Duodenal mucosa (tissue), 2 donors: ENCODE measurements around the gene ATP7B.
"Not testable (repeated sequence)": the region's sequence is repeated elsewhere in the genome, so short reads cannot be mapped to it uniquely, and the experiment has no call there.

ENCODE experiments used
- H3K27ac ChIP-seq: one replicate; pipeline ENCODE4 v1.7.0; 2013; ENCODE audit warnings: low read depth, low read length
- H3K27me3 ChIP-seq, 2 donors: one replicate each; pipeline ENCODE4 v1.7.0; 2013; ENCODE audit warnings: low read length in 2 of 2, control low read depth in 1 of 2; ENCODE audit not compliant: insufficient read depth in 2 of 2, control insufficient read depth in 1 of 2
- H3K36me3 ChIP-seq, 2 donors: one replicate each; pipeline ENCODE4 v1.7.0; 2013; ENCODE audit warnings: low read length in 2 of 2, control low read depth in 1 of 2; ENCODE audit not compliant: insufficient read depth in 2 of 2, control insufficient read depth in 1 of 2
- H3K4me1 ChIP-seq, 2 donors: one replicate each; pipeline ENCODE4 v1.7.0; 2013; ENCODE audit warnings: low read length in 2 of 2, control low read depth in 1 of 2; ENCODE audit not compliant: insufficient read depth in 2 of 2, control insufficient read depth in 1 of 2
- H3K4me3 ChIP-seq, 2 donors: one replicate each; pipeline ENCODE4 v1.7.0; 2013; ENCODE audit warnings: low read length in 2 of 2, low read depth in 1 of 2
- H3K9ac ChIP-seq, 2 donors: one replicate each; pipeline ENCODE4 v1.7.0; 2013; ENCODE audit warnings: low read length in 2 of 2, low read depth in 1 of 2
- H3K9me3 ChIP-seq, 2 donors: one replicate each; pipeline ENCODE4 v1.7.0; 2013; ENCODE audit warnings: low read length in 2 of 2, control low read depth in 1 of 2; ENCODE audit not compliant: control insufficient read depth in 1 of 2

ATP7B gene

DNA sequence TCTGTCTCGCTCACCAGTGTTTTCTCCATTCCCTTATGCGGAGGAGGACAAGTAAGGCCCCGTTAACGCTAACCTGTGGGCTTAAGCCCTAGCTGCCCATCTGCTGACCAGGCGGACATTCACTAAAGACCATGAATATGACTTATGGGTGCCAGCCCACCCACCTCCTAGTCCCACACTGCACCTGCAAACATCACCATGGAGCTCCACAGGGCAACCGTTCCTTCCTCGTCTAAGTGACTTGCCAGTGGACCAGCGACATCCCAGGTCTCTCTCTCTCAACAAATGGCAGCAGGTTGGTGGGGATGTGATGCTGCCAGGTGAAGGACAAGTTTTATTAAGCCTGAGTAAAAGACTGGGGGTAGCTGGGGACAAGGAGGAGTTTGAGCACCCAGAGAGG, 94.3 kb downstream of the ATP7B start:
- Histone ChIP-seq H3K36me3 (peaks cover 0 to 3% of the 10 kb centered on the region in 2 donors), H3K4me3 (no peak overlapping the region), H3K9me3 (no peaks in the 10 kb centered on the region), H3K9ac (no peak overlapping the region), H3K27ac (no peak overlapping the region), H3K27me3 (no peaks in the 10 kb centered on the region), H3K4me1 (no peaks in the 10 kb centered on the region)

DNA sequence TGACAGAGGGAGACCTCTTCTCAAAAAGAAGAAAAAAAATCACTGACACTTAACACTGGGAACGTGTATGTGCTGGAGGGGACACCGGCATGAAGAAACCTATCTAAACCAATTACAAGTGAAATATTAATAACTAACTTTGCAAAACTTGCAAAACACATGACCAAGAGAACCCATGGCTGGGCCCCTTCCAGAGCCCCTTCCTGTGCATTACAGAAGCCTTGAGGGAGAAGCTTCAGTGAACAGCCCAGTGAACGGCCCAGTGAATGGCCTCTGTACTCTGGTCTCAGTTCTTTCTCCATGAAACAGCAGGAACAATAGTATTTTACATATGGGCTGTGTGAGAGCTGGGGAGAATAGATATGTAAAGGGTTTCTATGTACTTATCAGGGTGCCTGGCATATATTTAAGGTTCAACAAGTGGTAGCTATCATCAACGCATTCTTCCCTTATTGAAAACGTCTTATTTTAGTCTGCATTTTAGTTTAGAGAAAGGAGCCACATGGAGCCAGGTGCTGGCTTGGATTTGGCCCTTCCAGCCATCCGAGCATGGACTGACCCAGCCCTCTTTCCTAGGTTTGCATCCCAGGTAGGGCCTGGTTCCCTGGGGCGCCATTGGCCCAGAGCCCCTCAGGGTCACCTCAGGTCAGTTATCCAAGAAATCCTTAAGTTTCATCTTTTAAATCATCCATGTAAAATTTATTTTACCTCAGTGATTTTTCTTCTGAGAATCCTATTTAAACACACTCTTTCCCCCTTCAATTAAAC, 95.0 kb downstream of the ATP7B start:
- H3K27me3 ChIP-seq: no peaks in the 10 kb centered on the region
- H3K9me3 ChIP-seq: no peaks in the 10 kb centered on the region
- no peak overlapping the region for H3K9ac ChIP-seq
- H3K4me3 ChIP-seq: no peak overlapping the region
- H3K4me1 ChIP-seq: no peaks in the 10 kb centered on the region
- H3K27ac ChIP-seq: no peak overlapping the region
- peaks cover 0 to 3% of the 10 kb centered on the region in 2 donors for H3K36me3 ChIP-seq

DNA sequence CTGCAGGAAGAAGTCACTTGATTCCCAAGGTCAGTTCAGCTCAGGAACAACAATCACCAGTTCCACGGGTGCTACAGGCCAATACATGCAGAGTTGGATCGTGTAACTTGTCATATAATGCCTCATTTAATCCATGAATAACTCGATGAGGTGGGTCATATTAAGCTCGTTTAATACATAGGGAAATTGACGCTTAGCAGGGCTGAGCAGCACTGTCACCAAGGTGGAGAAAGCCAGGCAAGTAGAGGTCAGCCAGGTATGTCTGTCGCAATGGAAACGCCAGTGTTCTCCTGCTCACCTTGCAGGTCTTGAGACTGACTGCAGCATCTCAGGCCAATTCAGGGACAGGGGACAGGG, 97.1 kb downstream of the ATP7B start:
- Histone ChIP-seq H3K4me3 (no peak overlapping the region), H3K27ac (no peak overlapping the region), H3K9me3 (no peaks in the 10 kb centered on the region), H3K27me3 (no peaks in the 10 kb centered on the region), H3K4me1 (no peaks in the 10 kb centered on the region), H3K9ac (no peak overlapping the region), H3K36me3 (peaks cover 0 to 3% of the 10 kb centered on the region in 2 donors)

DNA sequence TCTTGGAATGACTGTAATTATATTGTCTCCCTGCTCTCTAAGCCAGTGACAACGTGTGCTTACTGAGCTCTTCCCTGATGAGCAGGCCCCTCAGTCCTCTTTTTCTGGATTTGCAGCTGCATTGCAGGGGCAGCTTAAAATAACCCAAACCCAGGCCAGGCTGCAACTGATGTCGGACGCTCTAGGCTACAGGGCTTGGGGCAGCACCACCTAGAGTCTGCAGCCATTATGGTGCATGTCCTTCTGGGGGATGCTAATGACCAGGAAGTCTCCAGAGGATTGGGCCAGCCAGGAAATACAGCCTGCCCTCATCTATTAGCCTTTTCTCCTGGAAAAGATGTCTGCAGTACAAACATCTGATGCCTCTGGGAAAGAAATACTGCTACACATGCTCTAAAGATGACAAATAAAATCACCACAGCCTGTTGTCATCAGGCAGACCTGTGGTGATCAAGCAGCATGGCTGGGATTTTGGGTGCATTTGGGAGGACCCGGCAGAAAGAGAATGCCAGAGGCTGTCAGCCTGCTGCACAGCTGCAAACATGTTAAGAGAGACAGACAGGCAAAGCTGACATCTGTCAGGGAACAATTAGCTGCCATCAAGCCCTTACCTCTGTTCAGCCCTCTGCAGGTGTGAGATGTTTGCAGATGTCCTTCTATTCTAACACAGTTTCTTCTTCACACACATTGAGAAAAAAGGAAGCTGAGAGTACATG, 97.7 kb downstream of the ATP7B start:
- Histone ChIP-seq H3K9me3 (no peaks in the 10 kb centered on the region), H3K27me3 (no peaks in the 10 kb centered on the region), H3K4me1 (no peaks in the 10 kb centered on the region), H3K27ac (no peak overlapping the region), H3K9ac (no peak overlapping the region), H3K4me3 (no peak overlapping the region), H3K36me3 (peaks cover 0 to 3% of the 10 kb centered on the region in 2 donors)

DNA sequence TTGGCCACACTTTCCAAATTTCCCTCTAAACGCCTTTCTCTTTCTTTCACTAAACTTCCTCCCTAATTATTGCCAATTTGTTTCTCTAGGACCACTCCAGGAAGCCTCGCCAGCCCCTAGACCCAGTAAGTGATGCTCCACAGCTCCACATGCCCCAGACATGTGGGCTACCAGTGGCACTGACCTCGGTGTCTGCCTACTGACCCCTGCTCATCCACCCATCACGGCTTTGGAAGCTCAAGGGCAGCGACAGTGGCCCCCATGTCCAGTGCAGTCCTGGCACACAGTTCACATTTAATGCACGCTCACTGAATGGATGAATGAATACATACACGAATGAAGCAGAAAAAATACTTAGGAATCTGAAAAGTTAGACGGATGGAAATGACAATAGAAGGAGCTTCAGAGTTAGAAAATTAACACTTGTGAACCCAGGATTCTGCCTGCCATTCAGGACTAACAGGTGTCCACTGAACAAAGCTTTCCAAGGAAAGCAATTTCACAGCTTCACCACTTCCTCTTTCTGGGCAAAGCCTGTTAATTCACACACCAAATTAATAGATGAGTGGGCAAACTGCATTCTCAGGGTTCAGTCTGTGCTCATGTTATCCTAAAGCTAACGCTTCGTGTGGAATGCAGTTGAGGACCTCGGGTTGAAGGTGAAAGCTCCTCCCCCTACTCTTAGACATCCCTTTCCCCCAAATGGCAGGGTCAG, 98.6 kb downstream of the ATP7B start:
- no peak overlapping the region for H3K4me3 ChIP-seq
- H3K27me3 ChIP-seq: no peaks in the 10 kb centered on the region
- peaks cover 0 to 3% of the 10 kb centered on the region in 2 donors for H3K36me3 ChIP-seq
- H3K9me3 ChIP-seq: no peaks in the 10 kb centered on the region
- H3K27ac ChIP-seq: no peak overlapping the region
- H3K4me1 ChIP-seq: no peaks in the 10 kb centered on the region
- H3K9ac ChIP-seq: no peak overlapping the region

DNA sequence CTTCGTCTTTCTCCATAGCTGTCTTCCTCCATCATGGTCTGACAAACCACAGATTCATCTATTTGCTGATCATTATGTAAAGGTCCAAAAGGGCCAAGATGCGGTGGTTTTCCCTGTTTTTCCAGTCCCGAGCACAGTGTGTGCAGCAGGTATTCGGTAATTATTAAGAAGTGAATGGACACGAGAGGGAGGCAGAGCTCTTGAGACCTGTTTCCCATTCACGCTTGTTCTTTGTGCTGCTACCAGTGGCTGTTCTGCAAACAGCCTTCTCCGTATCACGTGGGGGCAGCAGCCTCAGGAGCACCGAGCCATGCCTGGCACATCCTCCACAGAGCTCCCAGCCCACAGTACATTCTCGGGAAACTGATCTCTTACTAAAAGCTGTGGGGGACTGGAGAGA, 99.2 kb downstream of the ATP7B start:
- Histone ChIP-seq H3K9me3 (no peaks in the 10 kb centered on the region), H3K4me3 (no peak overlapping the region), H3K27ac (no peak overlapping the region), H3K27me3 (no peaks in the 10 kb centered on the region), H3K36me3 (peaks cover 0 to 3% of the 10 kb centered on the region in 2 donors), H3K9ac (no peak overlapping the region), H3K4me1 (no peaks in the 10 kb centered on the region)

DNA sequence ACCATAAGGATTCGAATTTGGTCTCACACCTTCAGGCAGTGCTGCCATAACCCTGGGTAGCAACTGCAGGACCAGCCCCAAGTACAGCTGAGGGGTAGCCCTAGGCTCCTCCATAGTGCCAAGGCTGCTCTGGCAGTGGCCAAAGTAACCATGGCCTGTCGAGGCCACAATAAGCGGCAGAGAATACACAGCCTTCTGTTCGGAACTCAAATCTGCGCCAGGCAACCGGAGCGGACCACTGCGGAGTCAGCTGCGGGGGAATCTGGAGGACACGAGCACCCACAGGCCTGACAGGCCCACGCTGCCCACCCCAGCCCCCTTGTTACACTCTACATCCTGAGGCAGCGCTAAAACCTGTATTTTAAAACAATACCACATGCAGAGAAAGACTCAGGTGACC, 100.7 kb downstream of the ATP7B start:
- Histone ChIP-seq H3K36me3 (no peaks in the 10 kb centered on the region), H3K4me3 (no peak overlapping the region), H3K9ac (no peak overlapping the region), H3K27ac (no peak overlapping the region), H3K9me3 (no peaks in the 10 kb centered on the region), H3K27me3 (no peaks in the 10 kb centered on the region), H3K4me1 (no peaks in the 10 kb centered on the region)

DNA sequence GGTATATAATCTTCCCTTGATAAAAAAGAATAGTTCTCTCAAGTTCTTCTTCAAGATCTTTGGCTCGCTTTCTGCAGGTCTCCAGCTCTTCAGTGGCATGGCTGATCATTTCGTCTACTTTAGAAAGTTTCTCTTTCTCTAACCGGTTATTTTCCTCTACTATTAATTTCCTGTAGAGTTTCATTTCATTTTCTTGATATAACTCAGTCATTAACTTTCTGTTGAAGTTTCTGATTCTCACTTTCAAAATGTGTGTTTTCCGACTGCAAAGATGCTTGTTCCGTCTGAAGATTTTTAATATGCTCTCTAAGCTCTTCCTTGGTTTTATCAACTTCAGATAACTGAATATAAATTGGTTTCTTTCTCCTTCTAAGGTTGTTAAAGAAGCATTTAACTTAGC, 102.0 kb downstream of the ATP7B start:
- H3K27me3 ChIP-seq, H3K4me1 ChIP-seq, H3K36me3 ChIP-seq, H3K4me3 ChIP-seq, H3K9me3 ChIP-seq, H3K27ac ChIP-seq, H3K9ac ChIP-seq: not testable (repeated sequence)

DNA sequence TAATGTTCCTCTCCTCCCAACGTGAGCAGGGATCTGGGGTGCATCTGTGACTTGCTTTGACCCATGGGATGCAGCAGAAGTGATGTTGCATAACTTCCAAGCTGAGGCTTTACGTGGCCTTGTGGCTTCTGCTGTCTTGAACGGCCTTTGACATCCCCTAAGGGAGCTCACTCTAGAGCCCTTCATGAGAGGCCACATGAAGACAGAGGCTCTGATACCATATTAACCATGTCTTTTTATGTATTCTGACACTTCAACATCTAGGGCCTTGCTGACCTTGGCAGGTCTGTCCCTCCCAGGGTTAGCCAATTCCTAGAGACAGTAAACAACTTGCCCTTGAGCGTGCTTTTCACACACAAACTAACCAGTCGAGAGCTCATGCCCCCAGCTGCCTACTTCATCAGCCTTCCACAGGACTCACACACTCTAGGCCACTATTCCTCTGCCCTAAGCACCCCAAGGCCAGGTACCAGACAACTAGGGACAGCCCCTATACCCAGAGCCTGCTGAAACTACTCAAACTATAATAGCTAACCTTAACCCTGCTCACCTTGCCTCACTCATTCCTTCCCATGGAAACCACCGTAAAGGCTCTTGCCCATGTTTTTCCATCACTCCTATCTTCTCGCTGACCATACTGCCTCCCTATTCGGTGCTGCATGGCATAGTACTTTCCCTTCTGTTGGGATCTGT, 104.1 kb downstream of the ATP7B start:
- H3K36me3 ChIP-seq: peaks cover 0 to 3% of the 10 kb centered on the region in 2 donors
- H3K4me3 ChIP-seq: no peak overlapping the region
- H3K27me3 ChIP-seq: no peaks in the 10 kb centered on the region
- H3K27ac ChIP-seq: no peak overlapping the region
- no peak overlapping the region for H3K9ac ChIP-seq
- no peaks in the 10 kb centered on the region for H3K4me1 ChIP-seq
- H3K9me3 ChIP-seq: no peaks in the 10 kb centered on the region

DNA sequence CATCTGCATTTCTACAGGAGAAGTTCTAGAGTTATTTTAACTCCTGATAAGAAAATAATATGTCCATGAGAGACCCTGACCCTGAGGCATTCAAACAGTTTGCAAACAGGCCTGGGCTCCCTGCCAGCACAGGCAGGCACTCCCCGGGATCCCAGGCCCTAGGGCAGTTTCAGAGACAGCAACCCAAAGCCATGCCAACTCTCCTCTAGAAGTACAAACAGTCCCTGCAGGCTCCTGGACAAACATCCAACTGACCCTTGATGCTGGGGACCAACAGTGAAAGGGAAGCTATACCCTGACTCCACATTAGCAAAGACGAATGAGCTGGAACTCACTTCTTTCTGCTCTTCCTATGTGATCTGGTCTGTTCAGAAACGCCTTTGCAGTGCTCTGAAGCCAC, 104.7 kb downstream of the ATP7B start:
- Histone ChIP-seq H3K4me1 (no peaks in the 10 kb centered on the region), H3K27me3 (no peaks in the 10 kb centered on the region), H3K27ac (no peak overlapping the region), H3K9me3 (no peaks in the 10 kb centered on the region), H3K36me3 (peaks cover 0 to 3% of the 10 kb centered on the region in 2 donors), H3K4me3 (no peak overlapping the region), H3K9ac (no peak overlapping the region)
